HTERT RPE-1 (cell line): ENCODE data around the gene RPS15A.

Experiments used
- in situ Hi-C: fragments of 300-500 bp; cut with MboI; formaldehyde crosslinking; loops from 4 replicates; pipeline ENCODE4 v1.14.3; 2020; ENCODE audit warnings: low sequenced_read_pairs

RPS15A gene

GRCh38 chr16:18789850-18790706 is at the start of gene RPS15A:
Gene RPS15A, minus strand, starts transcription at chr16:18790334. Its CDS starts 1,221 bp downstream, at chr16:18789113.
- in situ Hi-C loops: no loop called here

- in situ Hi-C loops: no loop called here
Observed at GRCh38 chr16:18839555-18839954, 49.4 kb upstream of the RPS15A start.

GRCh38 chr16:18836702-18837101 is 46.6 kb upstream of the RPS15A start:
- in situ Hi-C loops: no loop called here

GRCh38 chr16:18834864-18835263 is 44.7 kb upstream of the RPS15A start:
- in situ Hi-C loops: no loop called here

GRCh38 chr16:18833707-18834505 is 43.8 kb upstream of the RPS15A start:
- in situ Hi-C loops: no loop called here

- in situ Hi-C loops: no loop called here
Observed at GRCh38 chr16:18832613-18833012, 42.5 kb upstream of the RPS15A start.

GRCh38 chr16:18832006-18832405 is 41.9 kb upstream of the RPS15A start:
- in situ Hi-C loops: no loop called here

GRCh38 chr16:18829251-18829650 is 39.1 kb upstream of the RPS15A start:
- in situ Hi-C loops: no loop called here

- in situ Hi-C loops: no loop called here
Observed at GRCh38 chr16:18827890-18828289, 37.8 kb upstream of the RPS15A start.

- in situ Hi-C loops: no loop called here
Observed at GRCh38 chr16:18816286-18816685, 26.2 kb upstream of the RPS15A start.

- in situ Hi-C loops: no loop called here
Observed at GRCh38 chr16:18811925-18812324, 21.8 kb upstream of the RPS15A start.

GRCh38 chr16:18809165-18809564 is 19.0 kb upstream of the RPS15A start:
- in situ Hi-C loops: no loop called here

- in situ Hi-C loops: no loop called here
Observed at GRCh38 chr16:18805257-18805773, 15.2 kb upstream of the RPS15A start.

GRCh38 chr16:18804540-18804939 is 14.4 kb upstream of the RPS15A start:
- in situ Hi-C loops: no loop called here

GRCh38 chr16:18803569-18804462 is 13.7 kb upstream of the RPS15A start:
- in situ Hi-C loops: no loop called here

GRCh38 chr16:18802767-18803343 is 12.7 kb upstream of the RPS15A start:
- in situ Hi-C loops: no loop called here

GRCh38 chr16:18801145-18801972 is 11.2 kb upstream of the RPS15A start, which contains the start of gene ARL6IP1:
Gene ARL6IP1, minus strand, starts transcription at chr16:18801549. Its CDS starts 83 bp downstream, at chr16:18801466.
- in situ Hi-C loops: no loop called here

- in situ Hi-C loops: no loop called here
Observed at GRCh38 chr16:18800775-18801144, 10.6 kb upstream of the RPS15A start.

- in situ Hi-C loops: no loop called here
Observed at GRCh38 chr16:18800293-18800692, 10.2 kb upstream of the RPS15A start.
